SK-N-SH treated with all-trans-retinoic acid at 6 μM for 48 hours (cell line): ENCODE measurements around the gene ACOT7.

Experiments
- ARNTL ChIP-seq: fragments of 450-650 bp; formaldehyde crosslinking; IDR thresholded peaks from 2 replicates; pipeline ENCODE4 v1.5.0; 2020; ENCODE audit warnings: low read depth, mild to moderate bottlenecking, moderate library complexity, borderline replicate concordance
- TCF4 ChIP-seq: fragments of 250-450 bp; sonication (Bioruptor Pico); IDR thresholded peaks from 2 replicates; pipeline ENCODE4 v1.8.0; 2021; ENCODE audit warnings: mild to moderate bottlenecking, moderate library complexity, borderline replicate concordance
- TOX ChIP-seq: fragments of 250-450 bp; sonication (Bioruptor Pico); IDR thresholded peaks from 2 replicates; pipeline ENCODE4 v1.8.0; 2021; ENCODE audit warnings: mild to moderate bottlenecking, moderate library complexity, borderline replicate concordance
- TF ChIP-seq, protein P1 (sequence below): fragments of 250-450 bp; sonication (Bioruptor Pico); IDR thresholded peaks from 2 replicates; pipeline ENCODE4 v1.5.1; 2020; ENCODE audit warnings: low read depth, mild to moderate bottlenecking, moderate library complexity
- TF ChIP-seq, protein P2 (sequence below): fragments of 250-450 bp; sonication (Bioruptor Pico); IDR thresholded peaks from 2 replicates; pipeline ENCODE4 v1.8.0; 2021; ENCODE audit warnings: low read depth, mild to moderate bottlenecking, moderate library complexity, borderline replicate concordance

- TF ChIP-seq, protein P1, sequence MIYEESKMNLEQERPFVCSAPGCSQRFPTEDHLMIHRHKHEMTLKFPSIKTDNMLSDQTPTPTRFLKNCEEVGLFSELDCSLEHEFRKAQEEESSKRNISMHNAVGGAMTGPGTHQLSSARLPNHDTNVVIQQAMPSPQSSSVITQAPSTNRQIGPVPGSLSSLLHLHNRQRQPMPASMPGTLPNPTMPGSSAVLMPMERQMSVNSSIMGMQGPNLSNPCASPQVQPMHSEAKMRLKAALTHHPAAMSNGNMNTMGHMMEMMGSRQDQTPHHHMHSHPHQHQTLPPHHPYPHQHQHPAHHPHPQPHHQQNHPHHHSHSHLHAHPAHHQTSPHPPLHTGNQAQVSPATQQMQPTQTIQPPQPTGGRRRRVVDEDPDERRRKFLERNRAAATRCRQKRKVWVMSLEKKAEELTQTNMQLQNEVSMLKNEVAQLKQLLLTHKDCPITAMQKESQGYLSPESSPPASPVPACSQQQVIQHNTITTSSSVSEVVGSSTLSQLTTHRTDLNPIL (CRISPR knock-in tag) = no peak
- TF ChIP-seq, protein P2, sequence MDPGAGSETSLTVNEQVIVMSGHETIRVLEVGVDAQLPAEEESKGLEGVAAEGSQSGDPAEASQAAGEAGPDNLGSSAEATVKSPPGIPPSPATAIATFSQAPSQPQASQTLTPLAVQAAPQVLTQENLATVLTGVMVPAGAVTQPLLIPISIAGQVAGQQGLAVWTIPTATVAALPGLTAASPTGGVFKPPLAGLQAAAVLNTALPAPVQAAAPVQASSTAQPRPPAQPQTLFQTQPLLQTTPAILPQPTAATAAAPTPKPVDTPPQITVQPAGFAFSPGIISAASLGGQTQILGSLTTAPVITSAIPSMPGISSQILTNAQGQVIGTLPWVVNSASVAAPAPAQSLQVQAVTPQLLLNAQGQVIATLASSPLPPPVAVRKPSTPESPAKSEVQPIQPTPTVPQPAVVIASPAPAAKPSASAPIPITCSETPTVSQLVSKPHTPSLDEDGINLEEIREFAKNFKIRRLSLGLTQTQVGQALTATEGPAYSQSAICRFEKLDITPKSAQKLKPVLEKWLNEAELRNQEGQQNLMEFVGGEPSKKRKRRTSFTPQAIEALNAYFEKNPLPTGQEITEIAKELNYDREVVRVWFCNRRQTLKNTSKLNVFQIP (CRISPR knock-in tag) = no peak
- TF ChIP-seq TCF4 (no peak), ARNTL (no peak), TOX (CRISPR knock-in tag) (no peak)
These were observed 132.5 kb downstream of the ACOT7 start, which contains the start of gene GPR153 for GRCh38 chr1:6260961-6261614.
